Neutrophil (primary cell): ENCODE measurements around the gene LRCH2.

ENCODE experiments used
- H3K27ac ChIP-seq: fragments of 200-600 bp; sonication (generic); 2 replicates; pipeline ENCODE4 v1.5.1; 2016; ENCODE audit warnings: mild to moderate bottlenecking, moderate library complexity
- H3K27me3 ChIP-seq: fragments of 200-600 bp; sonication (generic); 2 replicates; pipeline ENCODE4 v1.6.0; 2016; ENCODE audit warnings: mild to moderate bottlenecking
- H3K36me3 ChIP-seq: fragments of 200-600 bp; sonication (generic); 2 replicates; pipeline ENCODE4 v1.5.1; 2017
- H3K4me1 ChIP-seq, 2 experiments: fragments of 200-600 bp in 1 of 2; sonication (generic) in 1 of 2; 1 replicate in 1 of 2; 2 replicates in 1 of 2; pipeline versions ENCODE4 v1.5.1 to v1.6.1; 2013 to 2016; ENCODE audit warnings: low read depth in 1 of 2, low read length in 1 of 2, mild to moderate bottlenecking in 1 of 2, moderate library complexity in 1 of 2; ENCODE audit not compliant: control insufficient read depth in 1 of 2, insufficient read depth in 1 of 2
- H3K4me3 ChIP-seq, 2 experiments: fragments of 200-600 bp in 1 of 2; sonication (generic) in 1 of 2; 1 replicate in 1 of 2; 2 replicates in 1 of 2; pipeline ENCODE4 v1.5.1; 2013 to 2016; ENCODE audit warnings: low read depth in 1 of 2, low read length in 1 of 2, mild to moderate bottlenecking in 1 of 2, moderate library complexity in 1 of 2
- H3K9me3 ChIP-seq: fragments of 200-600 bp; sonication (generic); 2 replicates; pipeline ENCODE4 v1.5.1; 2016
- CTCF ChIP-seq: fragments of 200-600 bp; sonication (generic); IDR thresholded peaks from 2 replicates; pipeline ENCODE4 v1.5.1; 2016; ENCODE audit warnings: antibody characterized with exemption

Gene LRCH2, protein sequence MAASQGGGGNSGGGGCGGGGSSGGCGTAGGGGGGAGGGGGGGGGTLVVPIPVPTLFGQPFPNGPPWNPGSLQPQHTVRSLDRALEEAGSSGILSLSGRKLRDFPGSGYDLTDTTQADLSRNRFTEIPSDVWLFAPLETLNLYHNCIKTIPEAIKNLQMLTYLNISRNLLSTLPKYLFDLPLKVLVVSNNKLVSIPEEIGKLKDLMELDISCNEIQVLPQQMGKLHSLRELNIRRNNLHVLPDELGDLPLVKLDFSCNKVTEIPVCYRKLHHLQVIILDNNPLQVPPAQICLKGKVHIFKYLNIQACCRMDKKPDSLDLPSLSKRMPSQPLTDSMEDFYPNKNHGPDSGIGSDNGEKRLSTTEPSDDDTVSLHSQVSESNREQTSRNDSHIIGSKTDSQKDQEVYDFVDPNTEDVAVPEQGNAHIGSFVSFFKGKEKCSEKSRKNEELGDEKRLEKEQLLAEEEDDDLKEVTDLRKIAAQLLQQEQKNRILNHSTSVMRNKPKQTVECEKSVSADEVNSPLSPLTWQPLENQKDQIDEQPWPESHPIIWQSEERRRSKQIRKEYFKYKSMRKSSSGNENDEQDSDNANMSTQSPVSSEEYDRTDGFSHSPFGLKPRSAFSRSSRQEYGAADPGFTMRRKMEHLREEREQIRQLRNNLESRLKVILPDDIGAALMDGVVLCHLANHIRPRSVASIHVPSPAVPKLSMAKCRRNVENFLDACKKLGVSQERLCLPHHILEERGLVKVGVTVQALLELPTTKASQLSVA

DNA sequence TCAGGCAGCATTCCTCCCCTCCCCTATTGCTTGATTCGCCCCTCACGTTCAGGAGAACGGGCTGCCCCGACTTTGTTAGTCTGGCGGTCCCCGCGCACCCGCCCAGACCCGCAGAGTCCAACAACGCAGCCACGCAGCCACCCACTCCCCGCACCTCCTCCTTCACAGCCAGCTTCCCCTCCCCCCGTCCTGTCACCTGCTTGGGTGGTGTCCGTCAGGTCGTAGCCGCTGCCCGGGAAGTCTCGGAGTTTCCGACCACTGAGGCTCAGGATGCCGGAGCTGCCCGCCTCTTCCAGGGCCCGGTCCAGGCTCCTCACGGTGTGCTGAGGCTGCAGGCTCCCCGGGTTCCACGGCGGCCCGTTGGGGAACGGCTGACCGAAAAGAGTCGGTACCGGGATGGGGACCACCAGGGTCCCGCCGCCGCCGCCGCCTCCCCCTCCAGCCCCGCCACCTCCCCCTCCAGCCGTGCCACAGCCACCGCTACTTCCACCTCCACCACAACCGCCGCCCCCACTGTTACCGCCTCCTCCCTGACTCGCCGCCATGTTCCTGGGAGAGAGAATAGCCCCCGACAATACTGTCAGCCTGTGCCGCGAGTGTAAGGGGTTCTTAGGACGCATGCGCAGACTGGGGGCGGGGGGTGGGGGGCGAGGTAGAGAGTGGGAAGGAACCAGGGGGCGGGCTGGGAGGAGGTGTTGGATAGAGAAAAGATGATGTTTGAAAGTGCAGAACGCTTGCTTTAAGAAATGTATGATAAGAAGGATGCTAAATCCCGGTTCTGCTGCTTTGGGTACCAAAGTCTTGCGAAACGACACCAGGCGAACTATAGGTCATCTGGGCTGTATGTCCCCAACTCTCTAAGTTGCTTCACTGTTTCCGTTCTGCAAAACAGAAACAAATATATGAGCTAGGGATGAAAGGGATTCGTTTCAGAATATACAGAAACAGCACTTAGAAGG is at the start of gene LRCH2:
LRCH2 (minus strand) TSS at position 600 of the 959 bp plus-strand sequence; CDS start at position 545, 55 bp downstream.
- no peak for TF ChIP-seq CTCF
- no peaks in the 10 kb centered on the region for H3K4me1 ChIP-seq
- H3K27me3 ChIP-seq, result peaks cover 41% of the 10 kb centered on the region
- no peak within 1 kb of the TSS for H3K4me3 ChIP-seq
- no peaks in the 10 kb centered on the region for H3K36me3 ChIP-seq
- no peak within 1 kb of the TSS for H3K27ac ChIP-seq
- H3K9me3 ChIP-seq, result no peaks in the 10 kb centered on the region

DNA sequence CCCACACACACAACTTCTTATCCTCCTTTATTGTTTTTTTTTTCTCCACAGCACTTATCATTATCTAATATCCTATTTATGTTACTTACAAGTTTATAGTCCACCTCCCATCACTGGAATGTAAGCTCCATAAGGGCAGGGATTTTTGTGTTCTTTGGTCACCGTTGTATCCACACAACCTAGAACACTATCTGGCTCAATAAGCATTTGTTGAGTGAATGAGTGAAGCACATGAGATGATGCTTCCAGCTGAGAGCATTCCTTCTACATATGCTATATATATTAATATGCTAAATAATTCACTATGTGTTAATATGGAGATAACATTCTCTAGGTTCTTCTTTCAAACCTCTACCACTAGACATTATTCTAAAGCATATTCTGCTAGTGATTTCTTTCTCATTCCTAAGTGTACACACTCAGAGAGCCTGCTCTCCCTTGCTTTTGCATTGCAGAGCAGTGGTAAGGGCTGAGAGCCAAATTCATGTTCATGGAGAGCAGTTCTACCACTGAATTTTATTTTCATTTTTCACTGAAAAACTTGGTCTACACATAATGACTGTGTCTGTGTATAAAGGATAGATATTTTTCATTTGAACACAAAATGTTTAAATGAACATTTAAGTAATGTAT is 35.3 kb upstream of the LRCH2 start:
- H3K9me3 ChIP-seq, result no peaks in the 10 kb centered on the region
- H3K27ac ChIP-seq, result no peak overlapping the region
- H3K4me3 ChIP-seq, result no peak overlapping the region
- no peaks in the 10 kb centered on the region for H3K27me3 ChIP-seq
- TF ChIP-seq CTCF, result no peak
- no peaks in the 10 kb centered on the region for H3K4me1 ChIP-seq
- no peaks in the 10 kb centered on the region for H3K36me3 ChIP-seq

DNA sequence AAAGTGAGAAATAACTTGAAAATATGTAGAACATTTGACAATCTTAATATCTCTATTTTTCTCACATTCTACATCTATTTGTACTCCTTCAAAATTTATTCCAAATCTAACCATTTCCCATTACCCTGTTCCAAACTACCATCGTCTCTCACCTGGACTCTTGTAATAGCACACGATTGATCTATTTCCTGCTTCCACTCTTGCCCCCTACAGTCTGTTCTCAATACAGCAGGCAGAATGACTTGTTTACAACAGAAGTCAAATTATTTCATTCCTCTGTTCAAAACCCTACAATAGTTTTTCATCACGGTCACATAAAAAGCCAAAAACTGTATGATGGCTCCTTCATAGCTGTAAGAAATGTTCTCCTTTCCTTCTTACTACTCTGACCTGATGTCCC is 34.5 kb upstream of the LRCH2 start:
- TF ChIP-seq CTCF, result no peak
- Histone ChIP-seq H3K36me3 (no peaks in the 10 kb centered on the region), H3K27me3 (no peaks in the 10 kb centered on the region), H3K4me3 (no peak overlapping the region), H3K27ac (no peak overlapping the region), H3K9me3 (no peaks in the 10 kb centered on the region), H3K4me1 (no peaks in the 10 kb centered on the region)

DNA sequence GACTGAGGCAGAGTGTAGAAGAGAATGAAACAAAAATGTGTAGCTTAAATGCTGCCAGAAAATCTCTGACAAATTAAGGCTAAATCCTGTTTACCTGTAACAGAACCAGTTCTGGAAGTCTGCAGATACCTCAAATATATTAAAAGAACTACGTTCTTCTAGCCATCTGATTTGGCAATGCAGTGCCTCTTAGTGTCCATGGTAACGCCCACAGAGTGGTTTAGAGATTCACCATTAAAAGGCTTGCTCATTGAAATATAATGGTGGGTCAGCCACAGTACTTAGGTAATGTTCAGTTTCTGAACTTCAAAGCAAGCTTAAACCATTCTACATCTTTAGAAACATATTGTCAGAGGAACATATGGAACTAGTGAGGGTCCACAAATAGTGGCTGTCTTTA is 32.4 kb upstream of the LRCH2 start:
- Histone ChIP-seq H3K36me3 (no peaks in the 10 kb centered on the region), H3K27ac (no peak overlapping the region), H3K27me3 (no peaks in the 10 kb centered on the region), H3K4me1 (no peaks in the 10 kb centered on the region), H3K9me3 (no peaks in the 10 kb centered on the region), H3K4me3 (no peak overlapping the region)
- TF ChIP-seq CTCF, result no peak

GRCh38 chrX:115264009-115264408 is 30.1 kb upstream of the LRCH2 start:
- no peaks in the 10 kb centered on the region for H3K4me1 ChIP-seq
- H3K27me3 ChIP-seq, result no peaks in the 10 kb centered on the region
- no peaks in the 10 kb centered on the region for H3K36me3 ChIP-seq
- H3K4me3 ChIP-seq, result no peak overlapping the region
- TF ChIP-seq CTCF, result no peak
- no peaks in the 10 kb centered on the region for H3K9me3 ChIP-seq
- no peak overlapping the region for H3K27ac ChIP-seq
